Activated CD8-positive, alpha-beta T cell treated with anti-CD3 and anti-CD28 coated beads for 36 hours (primary cell): Measurements from ENCODE around the gene BTRC. TPM values are rescaled to one million over a fixed set of nuclear protein-coding genes. Genes with fewer than 3 reads are reported as not detected.

Source experiments
- ATAC-seq: fragments of 200-7000 bp; cut with Tn5 transposase; one replicate; pipeline ENCODE4 v1.10.0; 2021; ENCODE audit warnings: mild to moderate bottlenecking, moderate library complexity
- CTCF ChIA-PET: fragments of 350-600 bp; sonication (Branson Sonifier 250); formaldehyde crosslinking; loops from one replicate; lab custom pipeline; 2021; ENCODE audit warnings: antibody characterized with exemption; lab: Charles Lee
- POLR2A ChIA-PET: fragments of 350-600 bp; sonication (Branson Sonifier 250); formaldehyde crosslinking; loops from one replicate; lab custom pipeline; 2021; ENCODE audit warnings: antibody characterized with exemption; lab: Charles Lee
- DNase-seq: peaks from one replicate; pipeline ENCODE4 v3.0.0-alpha.2; 2020
- H3K27ac Mint-ChIP-seq: one replicate; pipeline ENCODE4 v1.8.0; 2021; ENCODE audit warnings: mild to moderate bottlenecking, mixed read lengths
- H3K27me3 Mint-ChIP-seq: one replicate; pipeline ENCODE4 v1.8.0; 2021; ENCODE audit warnings: mixed read lengths
- H3K36me3 Mint-ChIP-seq: one replicate; pipeline ENCODE4 v1.8.0; 2021; ENCODE audit warnings: low read depth, mixed read lengths
- H3K4me1 Mint-ChIP-seq: one replicate; pipeline ENCODE4 v1.8.0; 2021; ENCODE audit warnings: low read depth, mixed read lengths
- H3K4me3 Mint-ChIP-seq: one replicate; pipeline ENCODE4 v1.8.0; 2021; ENCODE audit warnings: mild to moderate bottlenecking, moderate library complexity, mixed read lengths
- H3K9me3 Mint-ChIP-seq: one replicate; pipeline ENCODE4 v1.8.0; 2021; ENCODE audit warnings: mixed read lengths
- CTCF ChIP-seq: fragments of 200-600 bp; IDR thresholded peaks from one replicate; pipeline ENCODE4 v1.8.0; 2022; ENCODE audit warnings: antibody characterized with exemption, mild to moderate bottlenecking
- intact Hi-C: fragments of 100-400 bp; cut with micrococcal nuclease; formaldehyde crosslinking; loops from one replicate; pipeline ENCODE4 v1.10.0; 2022
- total RNA-seq, 2 experiments: library from RNA; stranded (reverse); gene quantifications; one replicate each; pipeline ENCODE4 v1.2.3, GENCODE V29; 2021

BTRC gene
- total RNA-seq, 2 experiments from 2014 or later: 11.6 to 14.6 TPM

- ChIA-PET POLR2A (interaction anchor here (0.8 kb wide), 1 partner anchor 8 kb away, joined by 3 read pairs; no protein-coding TSS in a partner anchor), CTCF (interaction anchor here (2.2 to 5.7 kb wide), 2 partner anchors 9 to 202 kb away, joined by 8 to 34 read pairs; no protein-coding TSS in a partner anchor)
- Mint-ChIP-seq H3K27me3 (no peaks in the 10 kb centered on the region), H3K27ac (no peak overlapping the region), H3K4me1 (no peaks in the 10 kb centered on the region), H3K9me3 (no peaks in the 10 kb centered on the region), H3K4me3 (no peak overlapping the region), H3K36me3 (peaks cover 8% of the 10 kb centered on the region)
- ATAC-seq (no peak), DNase-seq (no peak)
- intact Hi-C loops: no loop called here
- no peak for TF ChIP-seq CTCF
Observed at GRCh38 chr10:101579516-101579870, 225.5 kb downstream of the BTRC start.

GRCh38 chr10:101580486-101581399 is 226.8 kb downstream of the BTRC start:
- no peak for TF ChIP-seq CTCF
- CTCF ChIA-PET: interaction anchor here (0.5 to 5.7 kb wide), 4 partner anchors 10 to 52 kb away, joined by 3 to 34 read pairs (median 3); no protein-coding TSS in a partner anchor
- Mint-ChIP-seq H3K27ac (no peak overlapping the region), H3K36me3 (peaks cover 12% of the 10 kb centered on the region), H3K27me3 (no peaks in the 10 kb centered on the region), H3K4me3 (no peak overlapping the region), H3K4me1 (no peaks in the 10 kb centered on the region), H3K9me3 (no peaks in the 10 kb centered on the region)
- intact Hi-C loops: no loop called here
- ATAC-seq: no peak
- DNase-seq: no peak
- POLR2A ChIA-PET: interaction anchor here (0.6 to 0.8 kb wide), 3 partner anchors 9 to 49 kb away, joined by 3 read pairs; no protein-coding TSS in a partner anchor

GRCh38 chr10:101585841-101586240 is 231.9 kb downstream of the BTRC start:
- intact Hi-C loops: no loop called here
- H3K9me3 Mint-ChIP-seq: no peaks in the 10 kb centered on the region
- ChIA-PET POLR2A (no interaction called here), CTCF (interaction anchor here (0.8 to 2.1 kb wide), 5 partner anchors 10 to 18 kb away, joined by 3 to 8 read pairs (median 3); no protein-coding TSS in a partner anchor)
- DNase-seq (no peak), ATAC-seq (no peak)
- H3K27ac Mint-ChIP-seq: no peak overlapping the region
- peaks cover 15% of the 10 kb centered on the region for H3K36me3 Mint-ChIP-seq
- H3K4me1 Mint-ChIP-seq: peaks cover 17% of the 10 kb centered on the region
- H3K27me3 Mint-ChIP-seq: no peaks in the 10 kb centered on the region
- no peak overlapping the region for H3K4me3 Mint-ChIP-seq
- no peak for TF ChIP-seq CTCF

- H3K4me1 Mint-ChIP-seq: peaks cover 17% of the 10 kb centered on the region
- no peak for TF ChIP-seq CTCF
- DNase-seq: peak; percentile 98
- H3K36me3 Mint-ChIP-seq: peaks cover 11% of the 10 kb centered on the region
- H3K27ac Mint-ChIP-seq: peak within 1 kb of the TSS; percentile 77
- intact Hi-C loops: no loop called here
- H3K4me3 Mint-ChIP-seq: peak within 1 kb of the TSS; percentile 93
- no peaks in the 10 kb centered on the region for H3K9me3 Mint-ChIP-seq
- POLR2A ChIA-PET: interaction anchor here (0.8 to 1.4 kb wide), 5 partner anchors 10 to 196 kb away, joined by 3 to 7 read pairs (median 4); partner anchors contain the start of gene NPM3
- H3K27me3 Mint-ChIP-seq: no peaks in the 10 kb centered on the region
- CTCF ChIA-PET: interaction anchor here (0.8 to 2.4 kb wide), 6 partner anchors 15 to 374 kb away, joined by 3 to 21 read pairs (median 6); no protein-coding TSS in a partner anchor
- peak; percentile 97 for ATAC-seq
Observed at GRCh38 chr10:101587725-101588653, 234.0 kb downstream of the BTRC start, which contains the start of the genes DPCD and POLL. Gene DPCD (plus strand): TSS chr10:101588321. CDS start chr10:101588337, 16 bp downstream. Gene POLL (minus strand): TSS chr10:101588257. CDS start chr10:101587360, 897 bp downstream.
